ENCODE data around the gene ACTR3C. TPM values are rescaled to one million over a fixed set of nuclear protein-coding genes. Genes with fewer than 3 reads are reported as not detected.

Gene ACTR3C
- total RNA-seq, 1 donor from 2014 or later: 1.6 TPM

- no peak overlapping the region for H3K27ac ChIP-seq (ENCODE audit: low read depth, low read length)
- H3K4me1 ChIP-seq (ENCODE audit: control insufficient read depth in 3 of 3, insufficient read depth in 3 of 3, low read length in 3 of 3): peaks cover 13 to 18% (median 16%) of the 10 kb centered on the region in 3 donors
These were observed 13.8 kb upstream of the ACTR3C start for GRCh38 chr7:150337179-150337578.

GRCh38 chr7:150336746-150337145 is 13.4 kb upstream of the ACTR3C start:
- no peak overlapping the region for H3K4me3 ChIP-seq (ENCODE audit: low read length in 3 of 3)
- H3K4me1 ChIP-seq (ENCODE audit: control insufficient read depth in 3 of 3, insufficient read depth in 3 of 3, low read length in 3 of 3): peaks cover 9 to 16% (median 15%) of the 10 kb centered on the region in 3 donors
- H3K9ac ChIP-seq (ENCODE audit: low read depth in 1 of 3, low read length in 3 of 3): no peak overlapping the region
- H3K9me3 ChIP-seq (ENCODE audit: control insufficient read depth in 3 of 3, low read length in 3 of 3): no peaks in the 10 kb centered on the region
- H3K27ac ChIP-seq (ENCODE audit: low read depth, low read length): no peak overlapping the region
- H3K27me3 ChIP-seq (ENCODE audit: control insufficient read depth in 3 of 3, insufficient read depth in 3 of 3, low read length in 3 of 3): peaks cover 22 to 31% (median 23%) of the 10 kb centered on the region in 3 donors
- no peaks in the 10 kb centered on the region for H3K36me3 ChIP-seq (ENCODE audit: control insufficient read depth in 3 of 3, insufficient read depth in 3 of 3, low read length in 3 of 3)

More at GRCh38 chr7:150337179-150337578, 13.8 kb upstream of the ACTR3C start:
- Histone ChIP-seq H3K27me3 (ENCODE audit: control insufficient read depth in 3 of 3, insufficient read depth in 3 of 3, low read length in 3 of 3) (peaks cover 27 to 35% (median 28%) of the 10 kb centered on the region in 3 donors), H3K36me3 (ENCODE audit: control insufficient read depth in 3 of 3, insufficient read depth in 3 of 3, low read length in 3 of 3) (no peaks in the 10 kb centered on the region), H3K9ac (ENCODE audit: low read depth in 1 of 3, low read length in 3 of 3) (no peak overlapping the region), H3K4me3 (ENCODE audit: low read length in 3 of 3) (no peak overlapping the region), H3K9me3 (ENCODE audit: control insufficient read depth in 3 of 3, low read length in 3 of 3) (no peaks in the 10 kb centered on the region)

- H3K9me3 ChIP-seq (ENCODE audit: control insufficient read depth in 3 of 3, low read length in 3 of 3): no peaks in the 10 kb centered on the region
- H3K9ac ChIP-seq (ENCODE audit: low read depth in 1 of 3, low read length in 3 of 3): no peak overlapping the region
- no peak overlapping the region for H3K27ac ChIP-seq (ENCODE audit: low read depth, low read length)
- H3K4me1 ChIP-seq (ENCODE audit: control insufficient read depth in 3 of 3, insufficient read depth in 3 of 3, low read length in 3 of 3): peaks cover 9 to 16% (median 14%) of the 10 kb centered on the region in 3 donors
- no peaks in the 10 kb centered on the region for H3K36me3 ChIP-seq (ENCODE audit: control insufficient read depth in 3 of 3, insufficient read depth in 3 of 3, low read length in 3 of 3)
- H3K27me3 ChIP-seq (ENCODE audit: control insufficient read depth in 3 of 3, insufficient read depth in 3 of 3, low read length in 3 of 3): peaks cover 16 to 24% (median 17%) of the 10 kb centered on the region in 3 donors
- no peak overlapping the region for H3K4me3 ChIP-seq (ENCODE audit: low read length in 3 of 3)
These were observed 12.4 kb upstream of the ACTR3C start for GRCh38 chr7:150335774-150336112.

- Histone ChIP-seq H3K27ac (ENCODE audit: low read depth, low read length) (no peak overlapping the region), H3K9ac (ENCODE audit: low read depth in 1 of 3, low read length in 3 of 3) (no peak overlapping the region)
These were observed 11.9 kb upstream of the ACTR3C start for GRCh38 chr7:150335108-150335773.

GRCh38 chr7:150334108-150334507 is 10.8 kb upstream of the ACTR3C start:
- Histone ChIP-seq H3K4me1 (ENCODE audit: control insufficient read depth in 3 of 3, insufficient read depth in 3 of 3, low read length in 3 of 3) (peaks cover 0 to 9% (median 4%) of the 10 kb centered on the region in 3 donors), H3K9me3 (ENCODE audit: control insufficient read depth in 3 of 3, low read length in 3 of 3) (no peaks in the 10 kb centered on the region), H3K9ac (ENCODE audit: low read depth in 1 of 3, low read length in 3 of 3) (no peak overlapping the region), H3K36me3 (ENCODE audit: control insufficient read depth in 3 of 3, insufficient read depth in 3 of 3, low read length in 3 of 3) (peaks cover 0 to under 1% (median 0%) of the 10 kb centered on the region in 3 donors), H3K27me3 (ENCODE audit: control insufficient read depth in 3 of 3, insufficient read depth in 3 of 3, low read length in 3 of 3) (peaks cover 3 to 9% (median 4%) of the 10 kb centered on the region in 3 donors), H3K4me3 (ENCODE audit: low read length in 3 of 3) (no peak overlapping the region), H3K27ac (ENCODE audit: low read depth, low read length) (no peak overlapping the region)

More at GRCh38 chr7:150335108-150335773, 11.9 kb upstream of the ACTR3C start:
- Histone ChIP-seq H3K4me1 (ENCODE audit: control insufficient read depth in 3 of 3, insufficient read depth in 3 of 3, low read length in 3 of 3) (peaks cover 6 to 14% (median 12%) of the 10 kb centered on the region in 3 donors), H3K36me3 (ENCODE audit: control insufficient read depth in 3 of 3, insufficient read depth in 3 of 3, low read length in 3 of 3) (no peaks in the 10 kb centered on the region), H3K27me3 (ENCODE audit: control insufficient read depth in 3 of 3, insufficient read depth in 3 of 3, low read length in 3 of 3) (peaks cover 12 to 21% (median 12%) of the 10 kb centered on the region in 3 donors), H3K4me3 (ENCODE audit: low read length in 3 of 3) (no peak overlapping the region), H3K9me3 (ENCODE audit: control insufficient read depth in 3 of 3, low read length in 3 of 3) (no peaks in the 10 kb centered on the region)

GRCh38 chr7:150333659-150334058 is 10.3 kb upstream of the ACTR3C start:
- Histone ChIP-seq H3K9ac (ENCODE audit: low read depth in 1 of 3, low read length in 3 of 3) (no peak overlapping the region), H3K4me1 (ENCODE audit: control insufficient read depth in 3 of 3, insufficient read depth in 3 of 3, low read length in 3 of 3) (peaks cover 0 to 9% (median 4%) of the 10 kb centered on the region in 3 donors), H3K9me3 (ENCODE audit: control insufficient read depth in 3 of 3, low read length in 3 of 3) (no peaks in the 10 kb centered on the region), H3K4me3 (ENCODE audit: low read length in 3 of 3) (no peak overlapping the region), H3K27ac (ENCODE audit: low read depth, low read length) (no peak overlapping the region), H3K27me3 (ENCODE audit: control insufficient read depth in 3 of 3, insufficient read depth in 3 of 3, low read length in 3 of 3) (peaks cover 0 to 5% (median under 1%) of the 10 kb centered on the region in 3 donors), H3K36me3 (ENCODE audit: control insufficient read depth in 3 of 3, insufficient read depth in 3 of 3, low read length in 3 of 3) (peaks cover 0 to 2% (median 0%) of the 10 kb centered on the region in 3 donors)

- no peak overlapping the region for H3K27ac ChIP-seq (ENCODE audit: low read depth, low read length)
- H3K27me3 ChIP-seq (ENCODE audit: control insufficient read depth in 3 of 3, insufficient read depth in 3 of 3, low read length in 3 of 3): no peaks in the 10 kb centered on the region
- H3K36me3 ChIP-seq (ENCODE audit: control insufficient read depth in 3 of 3, insufficient read depth in 3 of 3, low read length in 3 of 3): peaks cover 0 to 2% (median 0%) of the 10 kb centered on the region in 3 donors
- H3K9me3 ChIP-seq (ENCODE audit: control insufficient read depth in 3 of 3, low read length in 3 of 3): no peaks in the 10 kb centered on the region
- no peak overlapping the region for H3K9ac ChIP-seq (ENCODE audit: low read depth in 1 of 3, low read length in 3 of 3)
- H3K4me3 ChIP-seq (ENCODE audit: low read length in 3 of 3): no peak overlapping the region
- H3K4me1 ChIP-seq (ENCODE audit: control insufficient read depth in 3 of 3, insufficient read depth in 3 of 3, low read length in 3 of 3): peaks cover 0 to 9% (median 4%) of the 10 kb centered on the region in 3 donors
These were observed 9.7 kb upstream of the ACTR3C start for GRCh38 chr7:150332852-150333635.

GRCh38 chr7:150330211-150330885 is 7.0 kb upstream of the ACTR3C start:
- Histone ChIP-seq H3K4me1 (ENCODE audit: control insufficient read depth in 3 of 3, insufficient read depth in 3 of 3, low read length in 3 of 3) (peaks cover 0 to 3% (median 0%) of the 10 kb centered on the region in 3 donors), H3K27me3 (ENCODE audit: control insufficient read depth in 3 of 3, insufficient read depth in 3 of 3, low read length in 3 of 3) (no peaks in the 10 kb centered on the region), H3K9me3 (ENCODE audit: control insufficient read depth in 3 of 3, low read length in 3 of 3) (no peaks in the 10 kb centered on the region), H3K4me3 (ENCODE audit: low read length in 3 of 3) (no peak overlapping the region), H3K36me3 (ENCODE audit: control insufficient read depth in 3 of 3, insufficient read depth in 3 of 3, low read length in 3 of 3) (peaks cover 0 to 2% (median 0%) of the 10 kb centered on the region in 3 donors), H3K27ac (ENCODE audit: low read depth, low read length) (no peak overlapping the region), H3K9ac (ENCODE audit: low read depth in 1 of 3, low read length in 3 of 3) (no peak overlapping the region)

- Histone ChIP-seq H3K27me3 (ENCODE audit: control insufficient read depth in 3 of 3, insufficient read depth in 3 of 3, low read length in 3 of 3) (peaks cover 0 to 3% (median 2%) of the 10 kb centered on the region in 3 donors), H3K4me1 (ENCODE audit: control insufficient read depth in 3 of 3, insufficient read depth in 3 of 3, low read length in 3 of 3) (peaks cover 0 to 3% (median 0%) of the 10 kb centered on the region in 3 donors), H3K9ac (ENCODE audit: low read depth in 1 of 3, low read length in 3 of 3) (no peak overlapping the region), H3K4me3 (ENCODE audit: low read length in 3 of 3) (no peak overlapping the region), H3K36me3 (ENCODE audit: control insufficient read depth in 3 of 3, insufficient read depth in 3 of 3, low read length in 3 of 3) (peaks cover 0 to 2% (median 0%) of the 10 kb centered on the region in 3 donors), H3K9me3 (ENCODE audit: control insufficient read depth in 3 of 3, low read length in 3 of 3) (no peaks in the 10 kb centered on the region), H3K27ac (ENCODE audit: low read depth, low read length) (no peak overlapping the region)
These were observed 6.2 kb upstream of the ACTR3C start for GRCh38 chr7:150329331-150330120.

All from skeletal muscle tissue (tissue), 4 donors.